ENCODE measurements around the gene AACS.

Gene AACS

GRCh38 chr12:125122668-125123067 lies 57.4 kb downstream of the AACS start:
- FAIRE-seq (no peak), DNase-seq (ENCODE audit: insufficient read length, low spot score) (no peak)
- no peak for TF ChIP-seq CTCF (IDR thresholded peaks at IDR 0.05; ENCODE audit: insufficient read depth, missing control alignments)

- no peak for TF ChIP-seq CTCF (IDR thresholded peaks at IDR 0.05; ENCODE audit: insufficient read depth, missing control alignments)
- FAIRE-seq (no peak), DNase-seq (ENCODE audit: insufficient read length, low spot score) (no peak)
Observed at GRCh38 chr12:125124320-125124966, 59.2 kb downstream of the AACS start.

GRCh38 chr12:125125271-125125670 lies 60.0 kb downstream of the AACS start:
- FAIRE-seq (no peak), DNase-seq (ENCODE audit: insufficient read length, low spot score) (no peak)
- no peak for TF ChIP-seq CTCF (IDR thresholded peaks at IDR 0.05; ENCODE audit: insufficient read depth, missing control alignments)

- TF ChIP-seq CTCF (IDR thresholded peaks at IDR 0.05; ENCODE audit: insufficient read depth, missing control alignments), result no peak
- FAIRE-seq (no peak), DNase-seq (ENCODE audit: insufficient read length, low spot score) (no peak)
Observed at GRCh38 chr12:125128439-125129178, 63.4 kb downstream of the AACS start.

- FAIRE-seq (no peak), DNase-seq (ENCODE audit: insufficient read length, low spot score) (no peak)
- TF ChIP-seq CTCF (IDR thresholded peaks at IDR 0.05; ENCODE audit: insufficient read depth, missing control alignments), result no peak
Observed at GRCh38 chr12:125129179-125129571, 63.9 kb downstream of the AACS start.

GRCh38 chr12:125129591-125130255 lies 64.5 kb downstream of the AACS start:
- no peak for TF ChIP-seq CTCF (IDR thresholded peaks at IDR 0.05; ENCODE audit: insufficient read depth, missing control alignments)
- FAIRE-seq (no peak), DNase-seq (ENCODE audit: insufficient read length, low spot score) (no peak)

- FAIRE-seq, result no peak
Observed at GRCh38 chr12:125131958-125132357, 66.7 kb downstream of the AACS start.

More at GRCh38 chr12:125131958-125132357, 66.7 kb downstream of the AACS start:
- TF ChIP-seq CTCF (IDR thresholded peaks at IDR 0.05; ENCODE audit: insufficient read depth, missing control alignments), result no peak
- DNase-seq (ENCODE audit: insufficient read length, low spot score), result no peak
